Stimulated activated CD4-positive, alpha-beta T cell treated with anti-CD3 and anti-CD28 coated beads, Interleukin-1b, Interleukin-23, amount 100 ng/mL, for 1 hour (primary cell): Measurements from ENCODE around the gene ABCA1.
A peak's percentile ranks its signal among the peaks of the same experiment; 100 is the strongest.
"Not testable (repeated sequence)": the region's sequence is repeated elsewhere in the genome, so short reads cannot be mapped to it uniquely, and the experiment has no call there.

Source experiments
- DNase-seq, 2 donors: peaks; one replicate each; pipeline ENCODE4 v3.0.0-alpha.2; 2020; ENCODE audit warnings: low read depth in 2 of 2

The ABCA1 gene

GRCh38 chr9:104927912-104928740 lies at the start of gene ABCA1:
Gene ABCA1, minus strand, starts transcription at chr9:104928155. Its CDS starts 24,476 bp downstream, at chr9:104903679.
- DNase-seq: peak in 1 of 2 donors; percentile 37

- DNase-seq: no peak
Measured at GRCh38 chr9:104977580-104977979, 49.6 kb upstream of the ABCA1 start.

GRCh38 chr9:104977168-104977567 lies 49.2 kb upstream of the ABCA1 start:
- no peak for DNase-seq

- not testable (repeated sequence) for DNase-seq
Measured at GRCh38 chr9:104975966-104976595, 48.1 kb upstream of the ABCA1 start.

GRCh38 chr9:104974053-104974962 lies 46.4 kb upstream of the ABCA1 start:
- no peak for DNase-seq

GRCh38 chr9:104972242-104972866 lies 44.4 kb upstream of the ABCA1 start:
- DNase-seq: no peak

- no peak for DNase-seq
Measured at GRCh38 chr9:104971511-104971910, 43.6 kb upstream of the ABCA1 start.

GRCh38 chr9:104970271-104970987 lies 42.5 kb upstream of the ABCA1 start:
- DNase-seq: no peak

- DNase-seq: no peak
Measured at GRCh38 chr9:104969116-104969515, 41.2 kb upstream of the ABCA1 start.

- DNase-seq: peak; percentile 68 to 81
Measured at GRCh38 chr9:104968025-104968982, 40.3 kb upstream of the ABCA1 start.

- no peak for DNase-seq
Measured at GRCh38 chr9:104963076-104963475, 35.1 kb upstream of the ABCA1 start.

- no peak for DNase-seq
Measured at GRCh38 chr9:104961701-104962359, 33.9 kb upstream of the ABCA1 start.

- DNase-seq: peak; percentile 3 to 10
Measured at GRCh38 chr9:104961238-104961637, 33.3 kb upstream of the ABCA1 start.

GRCh38 chr9:104960662-104961061 lies 32.7 kb upstream of the ABCA1 start:
- no peak for DNase-seq

GRCh38 chr9:104958751-104959150 lies 30.8 kb upstream of the ABCA1 start:
- no peak for DNase-seq

GRCh38 chr9:104958006-104958405 lies 30.1 kb upstream of the ABCA1 start:
- DNase-seq: not testable (repeated sequence)

GRCh38 chr9:104951487-104951886 lies 23.5 kb upstream of the ABCA1 start:
- DNase-seq: no peak

- DNase-seq: no peak
Measured at GRCh38 chr9:104950838-104951237, 22.9 kb upstream of the ABCA1 start.

GRCh38 chr9:104948277-104948676 lies 20.3 kb upstream of the ABCA1 start:
- no peak for DNase-seq
